WTC11 (cell line): ENCODE measurements around the gene BOD1L1.

Source experiments
- ATF2 ChIP-seq: sonication (generic); formaldehyde crosslinking; IDR thresholded peaks from 2 replicates; pipeline ENCODE4 v1.8.1; 2022; ENCODE audit warnings: low read depth, missing genetic modification reagents, borderline replicate concordance
- E2F4 ChIP-seq: sonication (generic); formaldehyde crosslinking; IDR thresholded peaks from 2 replicates; pipeline ENCODE4 v1.8.1; 2022; ENCODE audit warnings: low read depth, mild to moderate bottlenecking, moderate library complexity, missing genetic modification reagents, borderline replicate concordance
- ELF4 ChIP-seq: sonication (generic); formaldehyde crosslinking; IDR thresholded peaks from 2 replicates; pipeline ENCODE4 v1.8.1; 2022; ENCODE audit warnings: low read depth, mild to moderate bottlenecking, moderate library complexity, missing genetic modification reagents
- EMX1 ChIP-seq: fragments of 250-450 bp; sonication (Bioruptor Pico); IDR thresholded peaks from 2 replicates; pipeline ENCODE4 v1.8.0; 2021; ENCODE audit warnings: mild to moderate bottlenecking
- FOXP4 ChIP-seq: sonication (generic); formaldehyde crosslinking; IDR thresholded peaks from 2 replicates; pipeline ENCODE4 v1.8.0; 2022; ENCODE audit warnings: mild to moderate bottlenecking, missing genetic modification reagents
- IRF2 ChIP-seq: sonication (generic); formaldehyde crosslinking; IDR thresholded peaks from 2 replicates; pipeline ENCODE4 v1.8.0; 2022; ENCODE audit warnings: low read depth, missing genetic modification reagents, borderline replicate concordance
- NFE2L1 ChIP-seq: sonication (generic); formaldehyde crosslinking; IDR thresholded peaks from 2 replicates; pipeline ENCODE4 v1.8.1; 2023; ENCODE audit warnings: missing genetic modification reagents
- TF ChIP-seq, protein P1 (sequence below): fragments of 200-600 bp; IDR thresholded peaks from 2 replicates; pipeline ENCODE4 v1.8.0; 2022; ENCODE audit warnings: antibody characterized with exemption
- TF ChIP-seq, protein P2 (sequence below): sonication (generic); formaldehyde crosslinking; IDR thresholded peaks from 2 replicates; pipeline ENCODE4 v1.8.0; 2022; ENCODE audit warnings: mild to moderate bottlenecking, missing genetic modification reagents

DNA sequence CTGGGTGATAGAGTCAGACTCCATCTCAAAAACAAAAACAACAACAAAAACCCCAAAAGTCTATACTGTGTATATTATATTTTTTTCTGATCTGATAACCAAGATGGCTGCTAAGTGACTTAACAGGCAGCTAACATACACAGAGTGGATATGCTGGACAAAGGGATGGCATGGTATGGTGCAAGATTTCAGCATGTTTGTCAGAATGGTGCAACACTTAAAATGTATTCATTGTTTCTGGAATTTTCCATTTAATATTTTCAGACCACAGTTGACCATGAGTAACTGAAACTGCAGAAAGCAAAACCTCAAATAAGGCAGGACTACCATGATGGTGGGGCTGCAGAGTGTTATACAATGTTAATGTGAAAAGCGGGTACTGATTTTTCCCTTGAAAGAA, 6.1 kb upstream of the BOD1L1 start:
- TF ChIP-seq, protein P1, sequence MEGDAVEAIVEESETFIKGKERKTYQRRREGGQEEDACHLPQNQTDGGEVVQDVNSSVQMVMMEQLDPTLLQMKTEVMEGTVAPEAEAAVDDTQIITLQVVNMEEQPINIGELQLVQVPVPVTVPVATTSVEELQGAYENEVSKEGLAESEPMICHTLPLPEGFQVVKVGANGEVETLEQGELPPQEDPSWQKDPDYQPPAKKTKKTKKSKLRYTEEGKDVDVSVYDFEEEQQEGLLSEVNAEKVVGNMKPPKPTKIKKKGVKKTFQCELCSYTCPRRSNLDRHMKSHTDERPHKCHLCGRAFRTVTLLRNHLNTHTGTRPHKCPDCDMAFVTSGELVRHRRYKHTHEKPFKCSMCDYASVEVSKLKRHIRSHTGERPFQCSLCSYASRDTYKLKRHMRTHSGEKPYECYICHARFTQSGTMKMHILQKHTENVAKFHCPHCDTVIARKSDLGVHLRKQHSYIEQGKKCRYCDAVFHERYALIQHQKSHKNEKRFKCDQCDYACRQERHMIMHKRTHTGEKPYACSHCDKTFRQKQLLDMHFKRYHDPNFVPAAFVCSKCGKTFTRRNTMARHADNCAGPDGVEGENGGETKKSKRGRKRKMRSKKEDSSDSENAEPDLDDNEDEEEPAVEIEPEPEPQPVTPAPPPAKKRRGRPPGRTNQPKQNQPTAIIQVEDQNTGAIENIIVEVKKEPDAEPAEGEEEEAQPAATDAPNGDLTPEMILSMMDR = no peak
- TF ChIP-seq IRF2 (CRISPR knock-in tag) (no peak), EMX1 (no peak), ELF4 (CRISPR knock-in tag) (no peak), E2F4 (CRISPR knock-in tag) (no peak), FOXP4 (CRISPR knock-in tag) (no peak), NFE2L1 (CRISPR knock-in tag) (no peak), ATF2 (no peak)
- TF ChIP-seq, protein P2, sequence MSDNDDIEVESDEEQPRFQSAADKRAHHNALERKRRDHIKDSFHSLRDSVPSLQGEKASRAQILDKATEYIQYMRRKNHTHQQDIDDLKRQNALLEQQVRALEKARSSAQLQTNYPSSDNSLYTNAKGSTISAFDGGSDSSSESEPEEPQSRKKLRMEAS (CRISPR knock-in tag) = no peak
